Caco-2 (cell line): Measurements from ENCODE around the gene LAMC2. TPM values are rescaled to one million over a fixed set of nuclear protein-coding genes. Genes with fewer than 3 reads are reported as not detected.

Experiments
- BruUV-seq: library from RNA; stranded (reverse); fragments of 400-500 nt; replicated peaks from 2 replicates; lab custom pipeline; 2021; lab: Mats Ljungman, UMichigan
- CTCF ChIA-PET: fragments of 300-600 bp; sonication (Branson Sonifier 250); formaldehyde crosslinking; loops from one replicate; lab custom pipeline; 2022; ENCODE audit warnings: antibody characterized with exemption; lab: Charles Lee
- POLR2A ChIA-PET: fragments of 300-600 bp; sonication (Branson Sonifier 250); formaldehyde crosslinking; loops from one replicate; lab custom pipeline; 2022; ENCODE audit warnings: antibody characterized with exemption; lab: Charles Lee
- DNase-seq, 2 experiments: peaks; one replicate each; pipeline versions ENCODE4 v3.0.0 to v3.0.0-alpha.2; 2020 to 2022
- H3K27me3 ChIP-seq: replicated peaks from 2 replicates; pipeline ENCODE4 v1.6.0; 2011; ENCODE audit warnings: low read length; ENCODE audit not compliant: control insufficient read depth, insufficient read depth
- H3K36me3 ChIP-seq: 2 replicates; pipeline ENCODE4 v1.5.1; 2011; ENCODE audit warnings: low read length; ENCODE audit not compliant: control insufficient read depth, insufficient read depth
- H3K4me1 ChIP-seq: fragments of 250-450 bp; sonication (Bioruptor Pico); 2 replicates; pipeline ENCODE4 v1.5.1; 2020; ENCODE audit warnings: mild to moderate bottlenecking
- H3K4me3 ChIP-seq: 2 replicates; pipeline ENCODE4 v1.5.1; 2011; ENCODE audit warnings: low read depth, mild to moderate bottlenecking, control low read depth, low read length
- H3K9me3 ChIP-seq: fragments of 250-450 bp; sonication (Bioruptor Pico); 2 replicates; pipeline ENCODE4 v1.5.1; 2020; ENCODE audit warnings: mild to moderate bottlenecking, moderate library complexity
- H3K27ac Mint-ChIP-seq: one replicate; pipeline ENCODE4 v1.8.0; 2022; ENCODE audit warnings: mixed read lengths; ENCODE audit not compliant: unreplicated experiment
- H3K27me3 Mint-ChIP-seq: one replicate; pipeline ENCODE4 v1.8.0; 2022; ENCODE audit warnings: mixed read lengths; ENCODE audit not compliant: insufficient read depth, unreplicated experiment
- H3K36me3 Mint-ChIP-seq: one replicate; pipeline ENCODE4 v1.8.0; 2022; ENCODE audit warnings: mild to moderate bottlenecking, mixed read lengths; ENCODE audit not compliant: insufficient read depth, unreplicated experiment
- H3K4me1 Mint-ChIP-seq: one replicate; pipeline ENCODE4 v1.8.0; 2022; ENCODE audit warnings: low read depth, mixed read lengths; ENCODE audit not compliant: unreplicated experiment
- H3K4me3 Mint-ChIP-seq: one replicate; pipeline ENCODE4 v1.8.0; 2022; ENCODE audit warnings: mild to moderate bottlenecking, moderate library complexity, mixed read lengths; ENCODE audit not compliant: unreplicated experiment
- H3K9me3 Mint-ChIP-seq: one replicate; pipeline ENCODE4 v1.8.0; 2022; ENCODE audit warnings: mixed read lengths; ENCODE audit not compliant: unreplicated experiment
- intact Hi-C: fragments of 100-400 bp; cut with micrococcal nuclease; formaldehyde crosslinking; loops from one replicate; pipeline ENCODE4 v1.10.0; 2022; ENCODE audit not compliant: unreplicated experiment
- total RNA-seq: library from RNA; stranded (reverse); gene quantifications from 2 replicates; pipeline ENCODE4 v1.2.3, GENCODE V29; 2022
- TF ChIP-seq, protein P1 (sequence below), 2 experiments: fragments of 200-600 bp in 1 of 2; IDR thresholded peaks; 1 replicate in 1 of 2; 2 replicates in 1 of 2; pipeline versions ENCODE4 v1.5.1 to v1.8.0; 2011 to 2022; ENCODE audit warnings: antibody characterized with exemption in 1 of 2, control low read depth in 1 of 2, inconsistent platforms in 1 of 2, low read depth in 1 of 2, low read length in 1 of 2, mild to moderate bottlenecking in 1 of 2, moderate library complexity in 1 of 2; ENCODE audit not compliant: insufficient read depth in 1 of 2, severe bottlenecking in 1 of 2, unreplicated experiment in 1 of 2

LAMC2 gene
- total RNA-seq, 1 experiment from 2014 or later, result 34.9 TPM

GRCh38 chr1:183267646-183268431 lies 81.8 kb downstream of the LAMC2 start:
- peaks cover 28% of the 10 kb centered on the region for H3K4me1 Mint-ChIP-seq
- no peaks in the 10 kb centered on the region for H3K9me3 Mint-ChIP-seq
- ChIA-PET CTCF (interaction anchor here (0.6 kb wide), 1 partner anchor 58 kb away, joined by 6 read pairs; no protein-coding TSS in a partner anchor), POLR2A (no interaction called here)
- DNase-seq, result no peak
- TF ChIP-seq, protein P1, sequence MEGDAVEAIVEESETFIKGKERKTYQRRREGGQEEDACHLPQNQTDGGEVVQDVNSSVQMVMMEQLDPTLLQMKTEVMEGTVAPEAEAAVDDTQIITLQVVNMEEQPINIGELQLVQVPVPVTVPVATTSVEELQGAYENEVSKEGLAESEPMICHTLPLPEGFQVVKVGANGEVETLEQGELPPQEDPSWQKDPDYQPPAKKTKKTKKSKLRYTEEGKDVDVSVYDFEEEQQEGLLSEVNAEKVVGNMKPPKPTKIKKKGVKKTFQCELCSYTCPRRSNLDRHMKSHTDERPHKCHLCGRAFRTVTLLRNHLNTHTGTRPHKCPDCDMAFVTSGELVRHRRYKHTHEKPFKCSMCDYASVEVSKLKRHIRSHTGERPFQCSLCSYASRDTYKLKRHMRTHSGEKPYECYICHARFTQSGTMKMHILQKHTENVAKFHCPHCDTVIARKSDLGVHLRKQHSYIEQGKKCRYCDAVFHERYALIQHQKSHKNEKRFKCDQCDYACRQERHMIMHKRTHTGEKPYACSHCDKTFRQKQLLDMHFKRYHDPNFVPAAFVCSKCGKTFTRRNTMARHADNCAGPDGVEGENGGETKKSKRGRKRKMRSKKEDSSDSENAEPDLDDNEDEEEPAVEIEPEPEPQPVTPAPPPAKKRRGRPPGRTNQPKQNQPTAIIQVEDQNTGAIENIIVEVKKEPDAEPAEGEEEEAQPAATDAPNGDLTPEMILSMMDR (IDR thresholded peaks at IDR 0.05; ENCODE audit: insufficient read depth in 1 of 2, low read depth in 1 of 2, low read length in 1 of 2, severe bottlenecking in 1 of 2, unreplicated experiment in 1 of 2), result no peak
- Histone ChIP-seq H3K27me3 (no peaks in the 10 kb centered on the region), H3K36me3 (no peaks in the 10 kb centered on the region), H3K4me3 (no peak overlapping the region), H3K4me1 (peaks cover 32% of the 10 kb centered on the region), H3K9me3 (no peaks in the 10 kb centered on the region)
- no peaks in the 10 kb centered on the region for H3K27me3 Mint-ChIP-seq
- intact Hi-C loops, result no loop called here
- BruUV-seq, result no TSS peak
- peaks cover 7% of the 10 kb centered on the region for H3K36me3 Mint-ChIP-seq
- no peak overlapping the region for H3K27ac Mint-ChIP-seq
- no peak overlapping the region for H3K4me3 Mint-ChIP-seq

DNA sequence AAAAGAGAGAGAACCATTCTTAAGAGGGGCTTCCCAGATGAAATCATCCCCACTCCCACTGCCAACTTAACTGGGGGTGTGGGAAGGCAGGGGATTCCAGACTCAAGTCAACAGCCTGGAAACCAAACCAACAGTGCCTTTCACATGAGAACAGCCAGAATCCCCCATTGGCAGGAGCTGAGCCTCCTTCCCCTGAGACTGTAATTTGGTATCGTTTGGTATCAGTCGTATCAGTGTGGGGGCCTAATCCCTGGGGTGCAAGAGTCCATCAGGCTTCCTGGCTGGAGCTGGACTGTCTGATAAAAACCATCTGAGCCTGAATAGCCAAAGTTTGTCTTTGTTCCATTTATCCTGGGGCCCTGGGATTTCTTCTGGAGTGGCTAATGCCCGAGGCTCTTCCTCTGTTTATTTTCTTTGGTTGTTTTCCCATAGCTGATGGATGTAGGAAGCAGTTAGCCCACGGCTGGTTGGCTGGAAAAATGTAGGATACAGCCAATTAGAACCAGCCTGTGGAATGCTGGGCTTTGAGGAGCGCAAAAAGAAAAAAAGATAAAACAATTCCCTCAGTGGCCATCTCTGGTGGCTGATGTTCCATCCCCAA lies 84.6 kb downstream of the LAMC2 start:
- TF ChIP-seq, protein P1 (IDR thresholded peaks at IDR 0.05; ENCODE audit: insufficient read depth in 1 of 2, low read depth in 1 of 2, low read length in 1 of 2, severe bottlenecking in 1 of 2, unreplicated experiment in 1 of 2), result no peak
- Histone ChIP-seq H3K9me3 (no peaks in the 10 kb centered on the region), H3K4me3 (no peak overlapping the region), H3K36me3 (no peaks in the 10 kb centered on the region; the same call in 1 of the 2 replicates), H3K27me3 (no peaks in the 10 kb centered on the region), H3K4me1 (peaks cover 52% of the 10 kb centered on the region)
- Mint-ChIP-seq H3K27ac (peak overlapping the region; percentile 42), H3K4me3 (peak overlapping the region; percentile 41), H3K4me1 (peaks cover 35% of the 10 kb centered on the region), H3K36me3 (peaks cover 13% of the 10 kb centered on the region), H3K27me3 (no peaks in the 10 kb centered on the region), H3K9me3 (no peaks in the 10 kb centered on the region)
- BruUV-seq, result no TSS peak
- ChIA-PET POLR2A (no interaction called here), CTCF (interaction anchor here (1.3 kb wide), 1 partner anchor 36 kb away, joined by 4 read pairs; no protein-coding TSS in a partner anchor)
- DNase-seq, result peak; percentile 27 to 73
- intact Hi-C loops, result loop anchor here (1.0 kb wide), 1 partner anchor 42 kb away; no protein-coding TSS in a partner anchor

GRCh38 chr1:183272390-183272848 lies 86.4 kb downstream of the LAMC2 start:
- peaks cover 67% of the 10 kb centered on the region for H3K4me1 ChIP-seq
- Mint-ChIP-seq H3K27me3 (no peaks in the 10 kb centered on the region), H3K36me3 (peaks cover 13% of the 10 kb centered on the region), H3K4me1 (peaks cover 46% of the 10 kb centered on the region), H3K4me3 (peak overlapping the region; percentile 47), H3K9me3 (no peaks in the 10 kb centered on the region), H3K27ac (peak overlapping the region; percentile 95)
- TF ChIP-seq, protein P1 (IDR thresholded peaks at IDR 0.05; ENCODE audit: insufficient read depth in 1 of 2, low read depth in 1 of 2, low read length in 1 of 2, severe bottlenecking in 1 of 2, unreplicated experiment in 1 of 2), result no peak
- ChIA-PET CTCF (no interaction called here), POLR2A (no interaction called here)
- intact Hi-C loops, result no loop called here
- H3K27me3 ChIP-seq, result no peaks in the 10 kb centered on the region
- H3K9me3 ChIP-seq, result no peaks in the 10 kb centered on the region
- peak in 1 of 2 experiments; percentile 66 for DNase-seq
- no peaks in the 10 kb centered on the region; the same call in 1 of the 2 replicates for H3K36me3 ChIP-seq
- no TSS peak for BruUV-seq
- H3K4me3 ChIP-seq, result no peak overlapping the region
